Measurements from ENCODE around the gene LGALS3BP.

DNA sequence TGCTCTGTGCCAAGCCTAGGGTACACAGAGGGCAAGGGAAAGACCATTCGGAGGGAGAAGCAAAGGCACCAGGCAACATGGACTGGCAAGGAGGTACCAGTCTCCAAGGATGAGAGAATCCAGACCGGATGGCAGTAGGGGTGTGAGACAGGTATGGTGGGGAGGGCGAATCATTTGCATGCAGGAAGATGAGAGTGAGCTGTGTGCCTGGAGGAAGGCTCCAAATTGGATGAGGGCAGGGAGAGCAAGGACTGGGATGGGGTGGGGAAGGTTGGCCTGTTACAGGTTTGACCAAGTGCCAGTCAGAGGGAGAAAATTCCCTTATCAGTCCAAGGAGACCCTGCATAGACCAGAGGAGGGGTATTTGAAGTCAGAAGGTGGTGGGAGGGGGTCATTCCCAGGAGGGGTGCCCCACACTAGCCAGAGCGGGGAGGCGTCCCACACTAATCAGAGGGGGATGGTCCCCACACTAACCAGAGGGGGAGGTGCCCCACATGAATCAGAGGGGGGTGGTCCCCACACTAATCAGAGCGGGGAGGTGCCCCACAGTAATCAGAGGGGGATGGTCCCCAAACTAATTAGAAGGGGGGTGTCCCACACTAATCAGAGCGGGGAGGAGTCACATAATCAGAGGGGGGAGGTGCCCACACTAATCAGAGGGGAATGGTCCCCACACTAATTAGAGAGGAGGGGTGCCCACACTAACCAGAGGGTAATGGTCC is 29.1 kb upstream of the LGALS3BP start:
- TF ChIP-seq CTCF (IDR thresholded peaks at IDR 0.05), result no peak
- no peak for TF ChIP-seq POLR2AphosphoS5 (IDR thresholded peaks at IDR 0.05)
- no peak for TF ChIP-seq EP300 (IDR thresholded peaks at IDR 0.05)
